GM04504 (cell line): Measurements from ENCODE around the gene HNRNPA2B1.
"Not testable (repeated sequence)": the region's sequence is repeated elsewhere in the genome, so short reads cannot be mapped to it uniquely, and the experiment has no call there.

ENCODE experiments used
- DNase-seq: peaks from one replicate; pipeline ENCODE4 v3.0.0-alpha.2; 2012; ENCODE audit warnings: low read depth

HNRNPA2B1 gene

DNA sequence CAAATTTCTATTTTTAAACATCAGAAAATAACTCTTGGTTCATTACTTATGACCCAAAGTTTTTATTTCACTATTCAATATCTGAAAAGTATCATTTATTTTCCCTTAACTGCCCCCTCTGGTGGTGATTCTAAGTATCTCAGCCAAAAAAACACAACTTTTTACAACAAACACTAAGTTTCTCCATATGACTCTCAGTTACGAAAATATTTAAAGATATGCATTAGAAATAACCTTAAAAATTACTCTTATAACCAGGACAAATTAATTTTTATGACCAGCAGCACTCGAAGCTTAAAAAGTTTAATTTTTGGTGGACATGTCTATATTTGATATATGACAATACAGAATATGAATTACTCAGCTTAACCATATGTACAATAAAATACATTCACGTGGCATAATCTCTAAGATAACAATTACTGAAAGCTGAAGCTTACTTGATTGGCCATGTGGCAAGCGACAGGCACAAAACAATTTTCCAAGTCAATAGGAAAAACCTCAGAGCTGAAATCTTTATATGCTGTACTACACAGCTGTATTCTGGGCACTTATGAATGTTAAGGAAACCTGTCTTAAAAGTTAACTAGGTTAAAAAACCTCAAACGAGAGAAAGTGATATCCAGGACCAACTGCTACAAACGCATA is 2.3 kb downstream of the HNRNPA2B1 start:
- no peak for DNase-seq

DNA sequence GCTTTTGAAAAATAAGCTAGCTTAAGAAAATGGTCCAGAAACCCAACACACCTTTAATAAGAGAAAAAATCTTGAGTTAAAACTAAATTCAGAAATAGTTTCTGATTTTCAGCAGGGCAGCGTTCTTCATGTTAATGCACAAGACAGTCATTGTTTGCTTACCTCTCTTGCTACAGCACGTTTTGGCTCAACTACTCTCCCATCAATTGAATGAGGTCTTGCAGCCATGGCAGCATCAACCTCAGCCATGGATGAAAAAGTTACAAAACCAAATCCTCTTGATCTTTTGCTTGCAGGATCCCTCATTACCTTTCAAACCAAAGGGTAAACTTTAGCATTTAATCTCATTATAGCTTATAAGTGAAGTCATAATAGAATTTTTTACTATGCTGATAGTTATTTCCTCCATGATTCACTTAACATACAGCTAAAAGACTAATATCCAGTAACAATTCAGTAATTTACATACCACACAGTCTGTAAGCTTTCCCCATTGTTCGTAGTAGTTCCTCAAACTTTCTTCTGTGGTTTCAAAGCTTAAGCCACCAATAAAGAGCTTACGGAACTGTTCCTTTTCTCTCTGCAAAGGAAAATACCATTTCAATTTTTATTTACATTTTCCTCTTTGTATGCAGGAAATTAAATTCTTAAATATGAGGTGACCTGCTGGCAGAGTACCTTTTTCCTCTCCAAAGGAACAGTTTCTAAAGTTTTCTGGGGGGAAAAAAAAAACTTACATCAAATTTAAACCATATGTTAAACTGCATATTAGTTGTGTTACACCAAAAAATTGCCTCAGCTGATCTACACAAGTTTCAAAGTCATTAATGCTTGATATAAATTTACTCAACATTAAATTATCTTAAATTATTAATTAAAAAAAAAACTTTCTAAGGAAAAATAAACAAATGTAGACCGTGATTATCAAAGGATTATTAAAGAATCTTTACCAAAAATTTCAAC is 3.1 kb downstream of the HNRNPA2B1 start:
- no peak for DNase-seq

DNA sequence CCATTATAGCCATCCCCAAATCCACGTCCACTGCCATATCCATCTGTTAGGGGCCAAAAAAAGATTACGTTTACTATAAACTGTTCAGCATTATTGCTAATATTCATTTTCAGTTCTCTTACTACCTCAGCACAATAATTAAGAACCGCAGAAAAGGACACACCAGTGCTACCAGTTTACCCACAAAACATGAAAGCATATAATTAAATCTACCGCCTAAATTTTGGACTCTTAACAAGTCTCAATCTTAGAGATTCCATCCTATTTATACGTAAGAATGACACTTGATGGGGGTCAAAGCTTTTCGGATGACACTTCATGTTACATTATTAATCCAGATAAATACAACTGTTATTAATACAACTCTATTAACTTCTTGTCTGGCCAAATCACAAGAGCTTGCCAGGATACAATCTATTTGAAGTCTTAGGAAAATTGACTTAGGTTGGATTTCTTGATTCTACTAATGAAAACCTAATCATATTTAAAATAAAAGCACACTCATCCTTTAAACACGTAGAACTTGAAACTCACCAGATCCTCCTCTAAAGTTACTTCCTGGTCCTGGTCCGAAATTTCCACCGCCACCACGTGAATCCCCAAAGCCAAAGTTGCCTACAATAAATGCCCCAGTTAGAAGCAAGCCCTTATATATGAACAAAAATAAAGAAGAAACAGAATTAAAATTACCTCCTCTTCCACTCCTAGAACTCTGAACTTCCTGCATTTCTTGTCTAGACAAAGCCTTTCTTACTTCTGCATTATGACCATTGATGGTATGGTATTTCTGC is 4.5 kb downstream of the HNRNPA2B1 start:
- DNase-seq = no peak

DNA sequence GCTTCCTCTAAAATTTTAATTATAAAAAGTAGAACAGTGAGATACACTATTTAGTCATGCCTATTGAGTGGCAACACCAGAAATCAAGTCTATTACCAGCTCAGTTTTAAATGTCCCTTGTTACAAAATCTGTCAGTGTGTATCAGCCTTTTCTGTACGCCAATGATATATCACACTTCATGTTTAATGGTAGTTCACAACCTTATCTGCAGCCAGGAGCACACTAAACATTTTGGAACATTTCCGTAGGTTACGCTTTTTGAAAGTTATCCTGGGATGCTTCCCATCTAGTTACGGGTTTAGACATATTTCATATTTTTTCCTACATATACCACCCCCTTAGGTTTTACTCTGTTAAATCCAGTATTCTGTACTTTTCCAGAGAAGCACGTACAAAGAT is 5.4 kb downstream of the HNRNPA2B1 start:
- DNase-seq = no peak

DNA sequence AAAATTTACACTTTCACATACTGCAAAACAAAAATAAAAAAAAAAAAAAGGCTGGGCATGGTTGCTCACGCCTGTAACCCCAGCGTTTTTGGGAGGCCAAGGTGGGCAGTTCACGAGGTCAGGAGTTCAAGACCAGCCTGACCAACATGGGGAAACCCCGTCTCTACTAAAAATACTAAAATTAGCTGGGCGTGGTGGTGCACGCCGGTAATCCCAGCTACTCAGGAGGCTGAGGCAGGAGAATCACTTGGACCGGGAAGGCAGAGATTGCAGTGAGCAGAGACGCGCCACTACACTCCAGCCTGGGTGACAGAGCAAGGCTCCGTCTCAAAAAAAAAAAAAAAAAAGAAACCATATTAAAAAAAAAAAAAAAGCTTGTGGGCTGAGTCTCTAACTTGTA is 5.8 kb downstream of the HNRNPA2B1 start:
- not testable (repeated sequence) for DNase-seq

DNA sequence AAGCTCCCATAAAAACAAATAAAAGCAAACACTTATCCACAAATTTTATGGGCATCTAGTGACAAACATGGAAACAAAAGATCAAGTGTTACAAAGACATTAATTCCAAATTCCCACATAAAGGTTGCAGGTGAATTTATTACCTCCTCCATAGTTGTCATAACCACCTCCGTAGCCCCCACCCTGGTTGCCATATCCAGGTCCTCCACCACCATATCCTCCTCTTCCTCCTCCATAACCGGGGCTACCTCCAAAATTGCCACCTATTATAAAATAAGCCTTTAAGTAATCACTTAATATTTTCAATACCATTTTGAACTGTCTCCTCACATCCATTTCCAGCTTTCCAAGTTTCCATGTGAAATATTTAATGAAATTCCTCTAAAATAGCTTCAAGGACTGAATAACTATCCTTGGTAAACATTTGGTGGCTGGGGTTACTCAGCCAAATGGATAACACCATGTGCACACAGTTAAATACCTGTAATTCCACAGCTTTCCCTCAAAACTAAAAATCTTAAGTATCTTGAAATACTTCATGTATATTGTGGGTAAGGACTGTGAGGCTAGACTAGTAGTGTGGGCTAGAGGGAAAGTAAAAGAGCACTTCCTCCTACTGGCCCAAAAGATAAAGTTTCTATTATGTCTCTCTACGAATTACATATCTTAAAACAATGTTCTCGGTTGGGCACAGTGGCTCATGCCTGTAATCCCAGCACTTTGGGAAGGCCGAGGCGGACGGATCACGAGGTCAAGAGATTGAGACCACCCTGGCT is 6.9 kb downstream of the HNRNPA2B1 start:
- DNase-seq = no peak

DNA sequence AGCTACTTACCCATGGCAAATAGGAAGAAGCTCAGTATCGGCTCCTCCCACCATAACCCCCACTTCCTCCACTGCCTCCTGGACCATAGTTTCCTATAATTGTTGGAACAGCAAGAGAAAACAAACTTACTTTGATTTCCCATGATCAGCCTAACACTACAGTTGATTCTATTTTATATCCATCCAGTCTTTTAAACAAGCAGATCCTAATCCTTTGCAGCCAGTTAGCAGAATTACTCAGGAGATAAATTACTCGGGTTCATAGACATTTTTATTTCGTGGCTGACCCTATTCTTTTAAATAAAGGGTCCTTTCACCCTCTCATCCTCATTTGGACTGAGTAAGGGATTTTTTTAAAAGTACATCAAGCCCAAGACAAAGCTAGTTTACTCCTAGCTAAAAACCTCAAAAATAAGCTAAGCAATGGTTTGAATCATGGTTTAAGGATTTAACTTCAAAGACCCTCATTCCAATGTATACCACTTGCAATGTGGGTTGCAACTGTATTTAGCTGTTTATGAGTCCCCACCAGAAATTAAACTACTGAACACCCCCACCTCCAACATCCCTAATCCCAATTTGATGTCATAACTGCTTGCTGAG is 8.0 kb downstream of the HNRNPA2B1 start:
- DNase-seq = no peak

DNA sequence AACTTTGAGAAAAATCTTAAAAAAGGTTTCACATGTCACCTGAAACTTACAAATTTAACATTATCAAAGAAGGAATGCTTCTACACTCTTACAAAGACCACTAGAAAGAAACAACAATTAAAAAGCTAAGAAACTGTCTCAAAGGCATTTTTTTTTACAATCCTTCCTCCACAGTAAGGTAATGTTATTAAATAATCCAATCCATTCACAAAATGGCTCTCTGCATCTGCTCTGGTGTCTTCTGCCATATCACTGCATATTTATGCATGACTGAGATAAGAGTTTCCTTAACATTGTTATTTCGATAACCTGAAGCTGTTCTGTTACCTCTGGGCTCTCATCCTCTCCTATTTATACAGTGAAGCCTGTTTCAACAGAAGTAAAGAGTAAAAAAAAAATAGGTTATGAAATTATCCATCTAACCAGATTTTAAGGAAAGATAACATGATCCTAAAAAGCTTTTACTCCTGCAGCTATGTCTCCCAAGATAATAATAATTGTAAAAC is 8.5 kb downstream of the HNRNPA2B1 start:
- DNase-seq = no peak

DNA sequence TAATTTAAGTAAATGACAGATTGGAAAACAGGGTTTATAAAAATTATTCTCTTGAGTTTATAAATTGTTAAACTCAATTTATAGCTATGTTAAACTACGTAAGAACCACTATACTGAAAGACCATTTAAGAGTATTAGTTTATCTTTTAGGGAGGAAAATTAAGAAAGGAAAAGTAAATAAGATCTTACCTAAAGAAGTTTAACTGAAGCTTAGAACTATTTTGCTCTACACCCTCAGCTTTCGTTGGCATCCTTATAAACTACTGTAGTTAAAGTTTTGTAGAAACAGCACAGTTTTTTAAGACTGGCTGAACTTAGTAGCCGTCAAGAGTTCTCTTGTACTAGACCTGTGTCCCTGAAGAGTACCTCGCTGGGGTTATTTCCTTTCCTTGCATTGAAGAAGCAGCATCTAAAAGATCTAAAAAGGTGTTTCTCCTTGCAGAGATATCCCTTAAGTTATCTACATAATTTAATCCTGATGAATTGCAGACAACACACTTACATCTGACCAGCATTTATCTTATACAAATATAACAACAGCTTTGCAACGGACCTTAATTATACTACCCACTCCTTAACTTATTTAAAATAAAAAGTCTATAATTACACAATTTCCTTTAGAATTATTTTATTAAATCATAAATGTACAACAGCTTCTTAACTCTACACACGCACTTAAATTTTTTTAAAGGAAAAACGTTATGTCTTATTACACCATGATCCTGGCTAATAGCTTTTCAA is 9.1 kb downstream of the HNRNPA2B1 start:
- no peak for DNase-seq

DNA sequence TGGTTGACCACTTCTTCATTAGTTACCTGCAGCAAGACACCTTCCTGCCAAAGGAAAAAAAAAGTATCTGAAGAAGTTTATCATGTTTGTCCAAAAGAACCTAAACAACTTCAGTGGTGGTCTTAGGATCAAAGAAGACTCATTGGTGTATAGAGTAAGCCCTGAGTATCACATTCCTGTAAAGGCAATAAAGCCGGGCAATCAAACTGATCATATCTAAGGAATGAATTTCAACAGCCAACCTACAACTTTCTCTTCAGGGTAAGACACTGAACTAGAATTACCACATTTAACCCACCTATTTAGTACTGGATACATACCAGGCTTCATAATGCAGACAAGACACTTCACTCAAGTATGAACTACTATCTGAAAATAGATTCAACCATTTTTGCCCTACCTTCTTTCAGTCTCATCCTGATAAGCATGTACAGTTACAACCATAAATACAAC is 10.1 kb downstream of the HNRNPA2B1 start:
- DNase-seq = no peak

DNA sequence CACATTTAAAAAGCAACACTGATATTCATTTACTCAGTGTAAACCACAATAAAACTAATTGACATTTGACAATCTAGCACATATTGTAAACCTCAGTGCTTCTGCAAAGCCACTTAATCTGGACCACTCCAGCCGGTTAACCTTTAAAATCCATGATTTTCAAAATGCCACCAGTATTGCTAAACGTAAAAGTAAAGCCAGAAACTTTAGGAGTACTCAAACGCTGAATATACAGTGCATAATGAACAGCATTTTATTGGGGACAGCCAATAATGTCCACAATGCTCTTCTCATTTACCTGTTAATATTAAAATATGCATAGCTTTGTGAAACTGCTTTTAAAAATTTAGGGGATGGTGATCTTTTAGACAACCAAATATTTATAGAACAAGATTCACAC is 10.8 kb downstream of the HNRNPA2B1 start:
- no peak for DNase-seq

DNA sequence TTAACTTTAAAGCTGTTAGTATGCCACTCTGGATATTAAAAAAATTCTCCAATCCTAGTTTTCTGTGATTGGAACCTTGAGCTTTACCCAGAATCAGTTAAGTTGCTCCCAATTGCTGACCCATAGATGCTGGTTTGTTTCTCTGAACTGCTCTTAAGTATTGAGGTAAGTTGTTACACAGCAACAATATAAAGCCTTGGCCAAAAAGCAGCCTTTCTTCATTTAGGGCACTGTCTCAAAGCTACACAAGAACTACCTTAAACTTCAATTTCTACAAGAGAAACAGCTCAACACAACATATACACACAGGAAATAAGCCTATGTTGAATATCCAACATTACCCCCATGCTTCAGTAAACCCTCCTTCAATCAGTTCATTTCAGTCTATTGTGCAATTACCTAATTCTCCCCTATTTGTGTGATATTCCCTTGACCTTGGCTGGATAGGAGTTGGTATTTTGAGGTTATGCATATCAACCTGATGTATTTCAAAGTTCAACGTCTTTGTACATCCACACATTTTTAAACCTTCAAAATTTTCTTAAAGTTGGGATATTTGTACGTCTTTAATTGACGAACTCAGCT is 11.5 kb downstream of the HNRNPA2B1 start:
- no peak for DNase-seq

DNA sequence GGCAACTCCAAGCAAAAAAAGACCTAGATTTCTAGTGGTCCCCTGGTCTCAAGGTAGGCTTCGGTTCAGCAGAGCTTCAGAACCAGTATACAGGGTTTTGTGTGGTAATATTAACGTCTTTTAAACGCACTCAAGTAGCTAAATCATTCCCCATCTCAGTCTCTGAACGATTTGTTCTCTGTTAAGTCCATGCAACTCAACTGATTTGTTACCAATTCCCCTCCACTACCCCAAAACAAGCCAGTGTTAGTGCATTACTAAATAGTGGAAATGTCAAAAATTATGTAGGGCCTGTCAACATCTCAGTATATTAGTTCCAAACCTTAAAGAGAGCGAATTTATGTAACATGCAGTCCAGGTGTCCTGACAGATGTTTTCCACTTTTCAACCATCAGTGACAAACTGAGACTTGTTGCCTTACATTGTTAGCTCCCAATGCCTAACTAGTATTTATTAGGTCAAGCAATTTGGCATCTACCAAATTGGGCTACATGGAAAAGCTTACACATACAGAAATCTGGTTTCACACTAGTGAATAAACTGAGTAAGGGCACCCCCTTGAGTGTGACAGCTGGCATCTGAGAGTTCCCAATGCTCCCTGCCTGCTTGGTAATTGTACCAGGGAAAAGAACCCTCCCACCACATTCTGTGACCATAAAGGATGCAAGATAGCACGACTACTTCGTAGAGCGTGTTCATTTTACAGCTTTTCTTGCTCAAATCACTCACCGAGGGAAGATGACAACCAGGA is 12.2 kb downstream of the HNRNPA2B1 start:
- DNase-seq = no peak

DNA sequence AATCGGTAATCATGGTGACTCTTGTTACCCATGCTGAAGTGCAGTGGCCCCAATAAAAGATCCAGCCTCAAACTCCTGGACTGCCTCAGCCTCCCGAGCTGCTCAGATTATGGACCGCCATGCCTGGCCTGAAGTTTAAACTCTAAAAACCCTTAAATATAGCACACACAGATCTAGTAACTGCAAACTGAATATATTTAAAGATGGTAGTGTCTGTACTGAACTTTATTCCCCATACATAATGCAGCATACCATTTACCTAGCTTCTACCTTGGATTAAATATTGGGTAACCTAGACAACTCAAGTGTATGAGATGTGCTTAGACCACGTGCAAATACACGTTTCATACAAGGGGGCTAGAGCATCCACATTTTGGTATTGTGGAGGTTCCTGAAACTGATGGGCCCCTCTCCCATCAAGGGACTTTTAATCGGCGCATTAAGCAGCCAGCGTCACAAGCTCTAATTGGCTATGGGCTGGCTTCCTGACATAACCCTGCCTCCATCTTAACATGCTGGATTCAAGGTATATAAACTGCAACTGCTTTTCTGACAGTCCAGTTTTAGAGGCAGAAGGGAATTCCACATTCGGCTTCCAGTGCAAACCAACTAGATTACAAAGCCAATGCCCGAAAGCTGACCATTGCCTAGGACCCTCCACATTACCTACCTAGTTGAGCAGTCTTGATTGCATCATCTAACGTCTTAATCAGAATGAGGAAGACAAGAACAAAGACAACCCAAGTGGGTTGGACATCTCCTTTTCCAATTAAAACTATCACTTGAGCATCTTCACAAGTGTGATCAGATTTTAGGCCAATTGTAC is 13.0 kb downstream of the HNRNPA2B1 start:
- no peak for DNase-seq

DNA sequence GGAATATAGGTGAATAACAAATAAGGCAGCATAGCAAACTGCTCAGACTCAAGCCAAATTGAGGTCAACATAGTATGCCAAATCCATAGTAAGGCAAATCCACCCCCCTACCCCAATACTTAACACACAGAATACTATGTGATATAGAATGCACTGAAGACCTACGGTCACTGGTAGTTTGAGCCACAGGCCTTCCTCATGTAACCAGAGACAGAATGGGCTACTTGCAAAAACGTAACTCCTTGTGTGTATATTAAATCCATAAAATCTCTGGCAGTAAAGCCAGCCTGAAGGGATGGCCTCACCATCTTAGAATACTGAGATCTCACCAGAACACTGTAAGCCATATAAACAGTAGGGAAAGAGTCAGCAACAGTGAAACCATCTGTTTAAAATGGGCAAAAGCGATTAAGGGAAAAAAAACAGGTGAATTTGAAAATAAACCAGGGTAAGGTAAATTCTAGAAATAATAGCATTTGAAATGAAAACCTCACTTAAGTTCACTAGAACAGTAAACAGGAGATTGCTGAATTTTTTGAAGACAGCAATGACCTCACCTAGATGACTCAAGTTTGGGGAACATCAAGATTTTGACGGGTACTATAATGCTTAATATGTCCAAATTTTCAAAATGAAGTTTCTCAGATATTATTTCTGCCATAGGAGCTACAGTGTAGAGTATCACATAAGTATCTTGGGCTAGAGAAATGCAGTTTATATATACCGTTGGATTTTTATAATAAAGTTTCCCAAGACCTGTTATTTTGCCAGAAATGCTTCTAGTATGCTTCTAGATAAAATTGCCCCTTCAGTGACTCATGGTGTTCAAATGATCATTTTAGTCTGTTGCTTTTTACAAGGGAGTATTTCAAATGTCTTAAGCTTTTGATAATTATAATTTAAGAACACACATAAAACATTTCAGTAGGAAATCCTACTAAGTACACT is 13.9 kb downstream of the HNRNPA2B1 start:
- no peak for DNase-seq

DNA sequence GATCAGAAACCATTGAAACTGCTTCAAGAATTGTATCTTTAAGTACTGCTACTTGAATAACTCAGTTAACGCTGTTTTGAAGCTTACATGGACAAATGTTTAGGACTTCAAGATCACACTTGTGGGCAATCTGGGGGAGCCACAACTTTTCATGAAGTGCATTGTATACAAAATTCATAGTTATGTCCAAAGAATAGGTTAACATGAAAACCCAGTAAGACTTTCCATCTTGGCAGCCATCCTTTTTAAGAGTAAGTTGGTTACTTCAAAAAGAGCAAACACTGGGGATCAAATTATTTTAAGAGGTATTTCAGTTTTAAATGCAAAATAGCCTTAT is 14.7 kb downstream of the HNRNPA2B1 start:
- DNase-seq = no peak

DNA sequence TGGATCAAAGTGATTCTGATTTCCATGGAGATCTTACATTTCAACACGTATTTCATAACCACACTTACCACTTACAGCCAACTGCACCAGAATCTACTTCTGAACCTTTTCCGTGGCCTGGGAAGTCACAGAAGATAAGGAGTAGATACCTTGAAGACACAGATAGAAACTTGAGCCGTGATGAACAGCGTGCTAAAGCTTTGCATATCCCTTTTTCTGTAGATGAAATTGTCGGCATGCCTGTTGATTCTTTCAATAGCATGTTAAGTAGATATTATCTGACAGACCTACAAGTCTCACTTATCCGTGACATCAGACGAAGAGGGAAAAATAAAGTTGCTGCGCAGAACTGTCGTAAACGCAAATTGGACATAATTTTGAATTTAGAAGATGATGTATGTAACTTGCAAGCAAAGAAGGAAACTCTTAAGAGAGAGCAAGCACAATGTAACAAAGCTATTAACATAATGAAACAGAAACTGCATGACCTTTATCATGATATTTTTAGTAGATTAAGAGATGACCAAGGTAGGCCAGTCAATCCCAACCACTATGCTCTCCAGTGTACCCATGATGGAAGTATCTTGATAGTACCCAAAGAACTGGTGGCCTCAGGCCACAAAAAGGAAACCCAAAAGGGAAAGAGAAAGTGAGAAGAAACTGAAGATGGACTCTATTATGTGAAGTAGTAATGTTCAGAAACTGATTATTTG is 15.3 kb downstream of the HNRNPA2B1 start:
- no peak for DNase-seq
